HG02678 (cell line): ENCODE results near the gene PLA2G4A.

ENCODE experiments used
- ATAC-seq: cut with Tn5 transposase; IDR thresholded peaks from one replicate; pipeline ENCODE4 v1.9.1; 2021; ENCODE audit warnings: mild to moderate bottlenecking, moderate library complexity; ENCODE audit not compliant: unreplicated experiment

Gene PLA2G4A

DNA sequence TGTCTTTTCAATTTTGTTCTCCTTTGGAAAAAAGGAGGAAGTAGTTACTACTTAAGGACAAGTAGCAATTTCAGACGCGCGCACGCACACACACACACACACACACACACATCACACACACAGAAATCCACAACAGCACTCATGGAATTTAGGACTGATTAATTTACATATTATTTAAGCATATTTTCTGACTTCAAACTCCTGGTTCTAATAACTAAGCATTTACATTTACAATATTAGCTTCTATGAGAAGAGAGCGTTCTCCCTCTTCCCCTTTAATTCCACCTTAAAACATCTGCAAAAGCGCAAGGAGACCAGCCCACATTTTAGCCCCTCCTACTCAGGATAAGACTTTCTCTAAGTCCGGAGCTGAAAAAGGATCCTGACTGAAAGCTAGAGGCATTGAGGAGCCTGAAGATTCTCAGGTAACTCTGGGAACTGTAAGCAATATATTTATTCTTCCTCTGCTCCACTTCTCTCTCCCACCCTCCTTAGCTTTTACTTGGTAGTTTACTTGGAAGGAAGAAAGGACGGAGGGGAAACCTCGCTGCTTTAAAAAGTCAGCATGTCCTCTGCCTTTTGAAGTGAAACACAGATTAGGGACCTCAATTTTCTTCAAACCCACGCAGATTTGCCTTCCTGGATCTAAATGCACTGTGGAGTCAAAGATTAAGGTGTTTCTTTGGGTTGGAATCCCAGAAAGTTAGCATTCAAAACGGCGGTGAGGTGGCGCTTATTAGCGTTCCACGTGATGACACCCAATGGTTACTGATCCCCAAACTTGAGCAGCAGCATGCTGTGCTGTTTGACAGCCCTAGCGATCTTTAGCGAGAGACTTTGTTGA is at the start of gene PLA2G4A:
Gene PLA2G4A, plus strand, starts transcription at position 339 of the 844 bp plus-strand sequence. CDS start 25,406 bp downstream, outside the sequence.
- ATAC-seq, result peak; percentile 85

DNA sequence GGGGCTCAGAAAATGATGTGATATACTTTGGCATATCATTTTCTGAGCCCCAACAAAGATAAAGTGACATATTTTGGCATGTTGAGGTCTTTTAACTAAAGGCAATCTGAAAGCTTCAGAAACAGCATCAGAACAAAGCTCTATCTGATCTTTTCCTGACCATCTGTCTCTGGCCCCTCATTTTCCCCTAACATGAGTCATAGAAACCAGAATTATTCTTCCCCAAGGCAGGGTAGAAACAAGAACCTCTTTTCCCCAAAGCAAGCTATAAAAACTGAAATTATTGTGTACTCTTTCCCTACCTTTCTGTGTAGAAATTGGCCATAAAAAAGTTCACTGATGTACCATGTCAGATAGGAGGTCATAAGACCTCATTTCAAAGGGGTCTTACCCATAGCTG is 48.7 kb upstream of the PLA2G4A start:
- no peak for ATAC-seq

DNA sequence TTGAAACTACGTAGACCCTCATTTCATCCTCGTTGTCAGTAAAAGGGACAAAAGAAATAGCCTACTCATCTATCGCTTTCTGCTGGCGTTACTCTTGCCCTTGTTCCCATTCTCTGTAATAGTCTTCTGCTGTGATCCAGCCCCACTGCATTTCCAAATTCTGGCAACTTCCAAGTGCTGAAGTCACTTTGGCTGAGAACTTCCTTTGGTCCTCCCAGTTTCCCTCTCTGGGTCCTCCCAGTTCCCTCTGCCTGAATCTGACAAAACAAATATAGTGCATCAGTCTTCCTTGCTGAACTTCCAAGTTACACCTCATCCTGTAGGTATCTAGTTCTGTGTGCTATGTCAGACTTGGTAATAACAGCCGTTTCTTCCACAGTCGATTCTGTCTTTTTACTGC is 47.0 kb upstream of the PLA2G4A start:
- ATAC-seq, result no peak

DNA sequence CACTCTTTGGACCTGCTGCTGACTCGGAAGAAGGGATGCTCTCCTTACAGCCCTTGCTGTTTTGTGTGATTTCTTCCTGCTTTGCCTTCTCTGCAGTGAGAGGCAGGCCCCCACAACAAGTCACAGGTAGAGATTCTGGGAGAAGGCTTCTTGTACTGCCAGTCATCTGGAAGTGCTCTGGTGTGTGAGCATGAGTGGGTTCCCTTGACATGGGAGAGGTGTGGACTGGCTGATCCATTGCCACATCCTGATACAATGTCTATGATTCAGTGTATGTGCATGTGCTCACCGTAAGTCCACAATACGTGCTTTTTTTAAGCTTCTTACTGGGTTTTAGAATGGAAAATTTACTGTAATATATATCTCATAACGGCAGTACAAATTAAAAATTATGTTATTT is 46.0 kb upstream of the PLA2G4A start:
- no peak for ATAC-seq

DNA sequence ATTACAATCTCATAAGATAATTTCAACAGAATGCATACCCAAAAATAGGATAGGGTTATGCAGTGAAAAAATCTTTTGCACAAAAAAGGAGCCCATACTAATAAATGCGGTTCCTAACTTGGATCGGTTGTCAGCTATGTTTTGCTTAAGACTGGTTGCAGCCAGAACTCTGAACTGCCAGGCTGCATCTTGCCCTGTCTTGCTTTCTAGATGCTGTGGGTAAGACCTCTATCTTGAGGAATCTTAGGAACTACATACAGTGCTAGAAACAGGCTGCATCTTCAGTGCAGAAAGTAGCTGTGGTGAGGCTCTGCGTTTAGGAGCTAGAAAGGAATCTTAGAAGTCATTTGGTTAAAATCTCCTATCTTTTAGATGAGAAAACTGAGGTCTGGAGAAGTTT is 45.6 kb upstream of the PLA2G4A start:
- no peak for ATAC-seq

DNA sequence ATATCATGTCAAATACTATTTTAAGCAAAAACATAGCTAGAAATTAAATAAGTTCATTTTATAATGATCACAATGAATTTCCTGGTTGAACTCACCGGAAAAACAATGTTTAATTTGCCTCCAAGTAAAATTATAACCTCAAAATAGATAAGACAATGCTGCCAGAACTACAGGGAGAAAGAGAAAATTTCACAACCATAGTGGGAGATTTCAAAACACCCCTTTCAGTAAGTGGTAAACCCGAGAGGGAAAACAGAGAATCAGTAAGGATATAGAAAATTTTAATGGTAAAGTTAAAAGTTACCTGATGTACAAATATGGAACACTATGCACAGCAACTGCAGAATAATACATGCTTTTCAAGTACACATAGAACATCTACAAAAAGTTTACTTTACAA is 43.2 kb upstream of the PLA2G4A start:
- no peak for ATAC-seq

DNA sequence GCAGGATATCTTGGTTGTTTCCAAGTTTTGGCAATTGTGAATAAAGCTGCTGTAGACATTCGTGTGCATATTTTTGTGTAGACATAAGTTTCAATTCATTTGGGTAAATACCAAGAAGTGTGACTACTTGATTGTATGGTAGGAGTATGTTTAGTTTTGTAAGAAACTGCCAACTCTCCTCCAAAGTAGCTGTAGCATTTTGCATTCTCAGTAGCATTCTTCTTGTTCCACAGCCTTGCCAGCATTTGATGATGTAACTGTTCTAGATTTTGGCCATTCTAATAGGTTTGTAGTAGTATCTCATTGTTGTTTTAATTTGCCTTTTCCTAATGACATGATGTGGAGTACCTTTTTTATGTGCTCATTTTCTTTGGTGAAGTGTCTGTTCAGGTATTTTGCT is 38.6 kb upstream of the PLA2G4A start:
- no peak for ATAC-seq

DNA sequence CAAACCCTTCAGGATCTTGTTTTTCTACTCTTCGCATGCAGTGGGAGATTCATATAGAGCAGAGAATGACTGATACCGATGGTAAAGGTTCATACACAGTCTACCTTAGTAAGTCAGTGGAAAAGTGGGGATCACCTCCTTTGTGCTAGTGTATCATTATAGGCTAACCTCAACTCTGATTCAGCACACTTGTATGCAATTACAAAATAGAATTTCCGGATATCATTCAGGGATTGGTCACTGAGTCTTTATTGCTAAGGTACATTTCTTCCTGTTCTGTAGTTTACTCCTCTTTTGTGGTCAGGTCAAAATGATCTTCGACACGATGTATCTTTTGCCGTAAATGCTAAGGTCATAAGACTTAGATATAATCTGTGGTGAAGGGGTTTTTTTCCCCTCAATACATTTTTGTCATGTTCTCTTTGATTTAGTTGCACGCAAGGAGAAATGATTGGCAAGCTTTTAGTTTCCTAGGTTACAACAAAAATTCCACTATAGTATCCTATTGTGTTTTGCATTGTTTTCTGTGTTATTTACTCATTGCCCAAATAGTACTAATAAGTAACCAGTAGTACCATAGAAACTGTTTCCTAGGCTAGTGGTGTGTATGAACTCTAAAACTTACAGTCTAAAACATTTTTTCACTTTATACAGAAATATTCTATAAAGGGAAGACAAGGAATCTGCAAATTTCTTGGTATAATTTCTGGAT is 35.7 kb upstream of the PLA2G4A start:
- ATAC-seq, result no peak

DNA sequence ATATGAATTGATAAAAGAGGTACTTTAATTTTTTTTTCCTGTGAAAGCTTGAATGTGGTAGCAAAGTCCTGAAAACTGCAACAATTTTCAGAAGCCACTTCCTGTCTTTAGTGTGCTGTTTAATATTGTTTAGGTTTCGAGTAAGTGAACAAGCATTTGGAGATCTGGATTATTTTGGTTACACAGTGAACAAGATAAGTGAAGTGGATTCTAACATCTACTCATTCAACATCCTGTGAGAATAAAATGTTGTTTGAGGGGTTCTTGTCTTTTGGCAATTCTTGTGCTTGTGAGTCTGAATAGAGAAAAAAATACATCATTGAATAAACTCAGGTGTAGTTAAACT is 35.2 kb upstream of the PLA2G4A start:
- no peak for ATAC-seq

DNA sequence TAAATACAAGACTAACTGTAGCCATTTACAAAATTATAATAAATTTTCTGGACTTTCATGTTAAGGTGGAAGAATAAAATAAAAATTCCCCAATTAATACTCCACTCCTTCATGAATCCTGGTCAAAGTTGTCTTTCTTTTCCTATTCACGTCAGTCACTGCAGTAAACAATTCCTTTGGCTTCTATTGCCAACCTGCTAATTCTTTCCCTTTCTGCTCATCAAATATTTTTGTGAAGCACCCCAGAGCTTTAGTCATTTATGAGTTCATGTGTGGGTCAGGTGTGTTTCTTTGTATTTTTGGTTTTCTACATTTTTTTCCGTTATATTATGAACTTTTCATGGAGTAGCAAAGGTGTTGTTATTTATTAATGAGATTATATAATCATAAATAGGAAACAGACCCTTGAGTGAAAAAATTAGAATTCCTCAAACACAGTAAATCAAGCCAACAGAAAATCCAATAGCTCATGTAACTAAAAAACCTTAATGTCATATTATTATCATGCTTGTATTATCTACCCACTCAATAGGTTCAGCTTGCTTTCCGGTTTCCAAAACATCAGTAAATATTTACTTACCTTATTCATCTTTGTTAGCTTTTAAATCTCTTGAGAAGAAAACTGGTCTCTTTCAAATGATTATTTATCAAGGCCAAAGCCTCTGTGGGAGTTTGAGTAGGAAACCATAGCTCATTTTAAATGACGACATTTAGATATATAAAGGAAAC is 29.6 kb upstream of the PLA2G4A start:
- no peak for ATAC-seq

DNA sequence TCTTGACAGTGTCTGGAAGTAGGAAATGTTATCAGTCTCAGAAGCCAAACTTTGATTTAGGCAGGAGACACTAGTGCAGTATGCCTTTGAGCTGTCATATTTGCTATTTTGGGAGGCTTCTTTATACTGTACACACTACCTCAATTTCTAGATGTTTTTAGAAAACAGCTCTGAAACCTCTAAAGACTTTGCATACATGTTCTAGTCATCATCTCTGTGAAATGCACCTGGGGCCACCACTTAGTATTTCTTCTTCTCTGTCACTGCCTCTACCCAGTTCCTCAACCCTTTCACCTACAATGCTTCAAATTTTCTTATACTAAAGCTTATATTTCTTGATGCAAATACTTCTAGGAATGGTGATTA is 29.1 kb upstream of the PLA2G4A start:
- ATAC-seq, result peak; percentile 92

DNA sequence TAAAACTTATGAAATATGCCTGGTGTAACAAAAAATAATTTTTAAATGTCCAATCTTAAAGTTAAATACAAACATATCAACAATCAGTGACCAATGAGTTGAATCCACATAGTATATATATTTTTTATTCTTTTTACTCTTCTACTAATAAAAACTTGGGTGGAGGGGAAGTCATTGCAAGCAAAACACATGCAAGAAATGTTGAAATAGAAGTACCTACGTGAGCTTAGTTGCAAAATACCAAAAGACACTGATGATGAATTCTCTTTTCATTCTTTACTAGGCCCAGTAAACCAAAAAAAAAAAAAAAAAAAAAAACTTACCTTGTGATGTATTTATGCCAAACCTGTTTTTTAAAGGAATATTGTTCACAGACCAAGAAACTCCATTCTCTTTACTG is 26.4 kb upstream of the PLA2G4A start:
- no peak for ATAC-seq

DNA sequence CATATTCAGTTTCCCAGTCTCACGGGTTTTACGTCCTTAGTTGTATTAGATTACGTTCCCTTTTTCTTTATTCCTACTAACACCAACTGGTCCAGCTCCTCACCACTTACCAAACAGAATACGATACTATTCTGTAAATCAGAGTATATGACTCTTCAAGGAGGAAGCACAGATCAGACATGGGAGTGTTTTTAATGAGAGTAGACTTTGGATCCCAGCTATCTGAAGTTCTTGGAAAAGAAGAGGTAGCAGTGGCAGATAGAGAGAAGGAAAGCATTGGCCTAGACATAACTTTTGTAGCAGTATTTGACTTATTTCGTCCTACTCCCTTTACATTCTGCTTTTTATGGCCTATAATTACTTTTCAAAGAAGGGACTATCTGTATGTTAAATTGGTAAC is 24.1 kb upstream of the PLA2G4A start:
- ATAC-seq, result no peak

DNA sequence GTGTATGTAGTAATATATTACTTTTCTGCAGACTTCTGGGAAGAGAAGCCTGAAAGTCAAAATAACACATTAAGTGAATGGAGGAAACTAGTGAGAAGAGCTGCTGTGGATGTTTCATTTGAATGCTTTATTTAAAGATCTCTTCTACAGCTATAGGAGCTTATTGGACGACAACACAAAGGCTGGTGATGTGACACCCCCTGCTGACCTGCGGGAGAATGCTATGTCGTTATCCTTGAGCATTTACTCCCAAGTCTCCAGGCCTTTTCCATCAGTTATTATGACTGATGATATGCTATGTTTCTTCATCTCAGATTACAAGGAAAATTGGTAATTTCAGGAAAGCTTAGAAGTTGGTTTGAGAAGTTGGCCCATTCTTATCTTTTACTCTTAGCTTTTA is 22.3 kb upstream of the PLA2G4A start:
- no peak for ATAC-seq

DNA sequence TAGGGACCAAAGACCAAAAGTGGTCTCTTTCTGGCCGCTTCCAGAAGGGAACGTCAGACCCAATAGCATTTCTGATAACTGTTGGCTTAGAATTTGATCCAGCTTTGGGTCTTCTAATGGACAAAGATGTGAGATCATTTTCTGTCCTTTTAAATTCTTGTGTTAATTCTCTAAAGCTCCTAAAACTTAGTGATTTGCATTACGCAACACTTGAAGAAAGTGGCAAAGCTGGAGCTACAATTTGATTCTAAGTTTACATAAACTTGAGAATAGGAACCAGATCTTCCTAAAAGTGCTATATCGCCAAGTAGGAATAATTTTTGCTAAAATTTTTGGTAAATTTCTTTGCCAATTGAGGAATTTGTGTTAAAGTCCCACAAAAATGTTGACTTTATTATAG is 21.6 kb upstream of the PLA2G4A start:
- no peak for ATAC-seq

DNA sequence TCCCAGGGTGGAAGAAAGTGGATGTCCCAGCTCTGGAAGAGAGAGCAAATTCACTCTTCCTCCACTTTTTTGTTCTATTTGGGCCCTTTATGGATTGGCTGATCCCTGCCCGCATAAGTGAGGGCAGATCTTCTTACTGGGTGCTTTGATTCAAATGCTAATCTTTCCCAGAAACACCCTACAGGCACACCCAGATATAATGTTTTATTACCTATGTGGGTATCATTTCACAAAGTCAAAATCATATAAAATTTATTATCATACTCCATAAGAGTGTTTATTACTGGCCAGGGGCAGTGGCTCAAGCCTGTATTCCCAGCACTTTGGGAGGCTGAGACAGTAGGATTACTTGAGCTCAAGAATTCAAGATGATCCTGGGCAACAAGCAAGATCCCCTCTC is 16.9 kb upstream of the PLA2G4A start:
- no peak for ATAC-seq

DNA sequence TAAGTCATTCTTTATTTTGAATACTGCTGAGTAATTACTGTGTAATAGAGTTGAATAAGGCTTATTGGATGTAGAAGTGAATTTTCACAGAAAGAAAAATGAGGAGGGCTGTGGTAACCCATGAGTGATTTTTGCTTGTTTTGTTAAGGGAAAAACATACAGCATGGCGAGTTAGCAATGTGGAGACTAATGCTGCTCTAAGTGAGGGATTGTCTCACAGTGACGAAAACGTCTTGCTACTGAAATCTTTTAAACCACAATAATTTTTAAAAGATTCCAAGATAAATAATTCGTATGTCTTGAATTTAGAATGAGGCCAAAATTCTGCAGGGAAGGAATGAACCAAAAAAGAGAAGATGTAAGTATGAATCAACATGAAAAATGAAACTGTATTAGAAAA is 16.2 kb upstream of the PLA2G4A start:
- ATAC-seq, result no peak

DNA sequence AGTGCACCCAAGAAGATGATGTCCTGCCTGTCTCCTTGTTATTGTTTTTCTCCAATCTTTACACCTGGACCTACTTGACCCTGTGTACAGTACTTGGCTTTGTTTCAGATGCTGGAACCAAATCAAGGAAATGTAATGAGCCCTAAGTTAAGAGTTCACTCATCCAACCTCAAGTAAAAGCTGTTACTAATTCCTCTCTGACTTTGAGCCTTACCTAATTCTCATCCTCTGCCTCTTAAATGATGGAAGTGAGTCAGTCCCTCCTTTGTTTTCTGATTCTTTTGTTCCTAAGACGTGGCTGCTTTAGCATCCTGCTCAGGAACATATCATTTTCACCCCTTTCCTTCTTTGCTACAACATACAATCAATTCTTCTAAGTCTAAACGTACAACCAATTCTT is 15.3 kb upstream of the PLA2G4A start:
- ATAC-seq, result no peak

DNA sequence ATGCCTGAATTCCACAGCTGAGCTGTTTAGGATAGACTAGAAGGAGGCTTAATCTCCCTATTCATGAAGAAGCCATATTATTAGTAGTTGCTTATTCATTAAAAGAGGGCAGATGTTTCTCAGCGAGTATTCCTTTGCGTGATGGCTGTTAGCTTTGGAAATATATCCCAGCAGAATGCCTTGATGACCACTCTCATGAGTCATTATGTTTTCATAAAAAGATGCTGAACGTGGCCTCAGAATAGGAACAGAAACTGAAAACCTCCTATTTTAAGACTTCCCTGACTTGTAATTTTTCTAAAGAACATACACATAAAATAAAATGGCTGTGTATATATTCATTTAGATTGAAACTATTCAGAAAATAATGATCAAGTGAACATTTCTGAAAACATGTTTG is 9.6 kb upstream of the PLA2G4A start:
- peak; percentile 62 for ATAC-seq

DNA sequence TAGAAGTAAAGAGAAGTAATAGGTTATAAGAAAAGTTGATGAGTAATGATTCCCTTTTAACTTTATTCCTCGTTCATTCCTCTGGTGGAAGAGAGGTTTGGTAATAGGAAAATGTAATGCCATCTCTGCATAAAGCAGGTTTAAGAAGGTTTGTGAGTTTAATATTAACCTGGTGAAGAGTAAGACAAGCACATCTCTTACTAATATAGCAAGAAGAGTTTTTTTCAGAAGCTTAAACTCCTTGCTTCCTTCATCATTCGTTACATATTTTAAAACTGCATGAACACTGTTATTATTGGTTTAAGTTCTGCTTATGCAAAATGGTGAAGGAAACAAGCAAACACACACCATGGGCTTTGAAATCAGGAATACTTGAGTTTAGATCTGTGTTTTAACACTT is 9.2 kb upstream of the PLA2G4A start:
- peak; percentile 65 for ATAC-seq

DNA sequence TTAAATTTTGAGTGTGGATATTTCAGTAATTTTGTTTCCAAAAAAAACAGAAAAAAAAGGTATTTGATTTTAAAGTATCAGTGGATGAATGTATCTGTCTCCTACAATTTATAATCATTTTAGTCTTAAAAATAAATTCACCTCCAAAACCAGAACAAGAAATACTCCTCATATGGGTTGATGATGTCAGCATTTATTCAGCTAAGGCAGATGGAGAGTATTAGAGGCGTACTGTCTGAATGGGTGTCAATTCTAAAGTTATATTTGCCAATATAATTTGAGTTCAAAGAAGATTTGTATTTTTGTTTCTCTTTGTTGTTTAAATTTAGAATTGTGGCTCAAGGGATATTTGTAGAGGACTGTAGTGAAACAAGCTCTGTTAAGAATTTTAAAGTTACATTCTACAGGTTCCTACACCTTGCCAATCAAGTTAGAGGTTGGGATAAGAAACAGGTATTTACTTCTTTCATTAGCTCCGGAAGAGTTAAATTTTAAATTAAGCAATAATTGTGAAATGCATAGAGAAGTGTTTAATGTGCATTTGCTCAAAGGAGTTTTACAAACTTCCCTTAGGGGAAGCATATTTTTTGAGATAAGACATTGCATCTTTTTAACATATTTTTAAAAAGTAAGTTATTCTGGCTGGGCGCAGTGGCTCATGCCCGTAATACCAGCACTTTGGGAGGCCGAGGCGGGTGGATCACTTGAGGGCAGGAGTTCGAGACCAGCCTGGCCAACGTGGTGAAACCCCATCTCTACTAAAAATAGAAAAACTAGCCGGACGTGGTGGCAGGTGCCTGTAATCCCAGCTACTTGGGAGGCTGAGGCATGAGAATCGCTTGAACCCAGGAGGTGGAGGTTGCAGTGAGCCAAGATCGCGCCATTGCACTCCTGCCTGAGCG is 1.2 kb downstream of the PLA2G4A start:
- no peak for ATAC-seq
